Neural crest cell (in vitro differentiated cells): ENCODE measurements around the gene NIN. TPM values are rescaled to one million over a fixed set of nuclear protein-coding genes. Genes with fewer than 3 reads are reported as not detected.
"Not testable (repeated sequence)": the region's sequence is repeated elsewhere in the genome, so short reads cannot be mapped to it uniquely, and the experiment has no call there.

Experiments
- DNase-seq: peaks from one replicate; pipeline ENCODE4 v3.0.0; 2021; ENCODE audit warnings: low read depth, mixed read lengths, low spot score
- H3K27ac Mint-ChIP-seq: one replicate; pipeline ENCODE4 v1.8.0; 2021; ENCODE audit warnings: mild to moderate bottlenecking, mixed read lengths; ENCODE audit not compliant: unreplicated experiment
- H3K27me3 Mint-ChIP-seq: 2 replicates; pipeline ENCODE4 v1.8.0; 2021; ENCODE audit warnings: low read depth, mild to moderate bottlenecking, mixed read lengths
- H3K36me3 Mint-ChIP-seq: 2 replicates; pipeline ENCODE4 v1.8.0; 2021; ENCODE audit warnings: low read depth, mild to moderate bottlenecking, mixed read lengths
- H3K4me1 Mint-ChIP-seq: 2 replicates; pipeline ENCODE4 v1.8.0; 2021; ENCODE audit warnings: mixed read lengths
- H3K4me3 Mint-ChIP-seq: one replicate; pipeline ENCODE4 v1.8.0; 2021; ENCODE audit warnings: mild to moderate bottlenecking, mixed read lengths
- H3K9me3 Mint-ChIP-seq: 2 replicates; pipeline ENCODE4 v1.8.0; 2021; ENCODE audit warnings: mixed read lengths
- total RNA-seq: library from RNA; stranded (reverse); gene quantifications from 2 replicates; pipeline ENCODE4 v1.2.1, GENCODE V29; 2021
- TF ChIP-seq, protein P1 (sequence below): fragments of 200-600 bp; sonication (generic); conservative IDR thresholded peaks from 2 replicates; pipeline ENCODE4 v1.5.0; 2021; ENCODE audit warnings: antibody characterized with exemption, mild to moderate bottlenecking

The NIN gene
- total RNA-seq, 1 donor from 2014 or later: 94.9 TPM

DNA sequence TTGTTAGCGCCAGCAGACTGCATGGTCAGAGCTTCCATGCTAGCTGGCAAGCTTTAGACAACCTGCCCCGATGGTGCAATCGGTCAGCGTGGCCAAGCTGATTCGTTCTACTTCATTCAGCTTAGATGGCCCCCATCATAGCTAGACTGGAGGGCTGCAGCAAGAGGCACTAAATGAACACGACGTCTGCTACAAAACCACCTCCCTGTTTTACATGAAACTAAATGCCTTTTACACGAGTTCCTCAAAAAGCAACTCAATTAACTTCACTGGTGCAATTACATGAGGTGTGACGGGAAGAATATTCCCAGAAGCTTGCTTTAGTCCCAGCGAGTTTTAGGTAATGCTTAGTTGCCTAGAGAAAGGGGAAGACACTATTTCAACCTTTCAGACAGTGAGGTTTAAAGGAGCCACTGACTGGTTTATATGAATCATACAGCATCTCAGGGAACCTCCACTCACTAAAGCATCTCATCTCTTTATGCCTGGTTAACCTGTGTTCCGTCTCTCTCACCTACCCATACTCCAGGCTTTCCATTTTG, 8.4 kb downstream of the NIN start:
- TF ChIP-seq, protein P1, sequence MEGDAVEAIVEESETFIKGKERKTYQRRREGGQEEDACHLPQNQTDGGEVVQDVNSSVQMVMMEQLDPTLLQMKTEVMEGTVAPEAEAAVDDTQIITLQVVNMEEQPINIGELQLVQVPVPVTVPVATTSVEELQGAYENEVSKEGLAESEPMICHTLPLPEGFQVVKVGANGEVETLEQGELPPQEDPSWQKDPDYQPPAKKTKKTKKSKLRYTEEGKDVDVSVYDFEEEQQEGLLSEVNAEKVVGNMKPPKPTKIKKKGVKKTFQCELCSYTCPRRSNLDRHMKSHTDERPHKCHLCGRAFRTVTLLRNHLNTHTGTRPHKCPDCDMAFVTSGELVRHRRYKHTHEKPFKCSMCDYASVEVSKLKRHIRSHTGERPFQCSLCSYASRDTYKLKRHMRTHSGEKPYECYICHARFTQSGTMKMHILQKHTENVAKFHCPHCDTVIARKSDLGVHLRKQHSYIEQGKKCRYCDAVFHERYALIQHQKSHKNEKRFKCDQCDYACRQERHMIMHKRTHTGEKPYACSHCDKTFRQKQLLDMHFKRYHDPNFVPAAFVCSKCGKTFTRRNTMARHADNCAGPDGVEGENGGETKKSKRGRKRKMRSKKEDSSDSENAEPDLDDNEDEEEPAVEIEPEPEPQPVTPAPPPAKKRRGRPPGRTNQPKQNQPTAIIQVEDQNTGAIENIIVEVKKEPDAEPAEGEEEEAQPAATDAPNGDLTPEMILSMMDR: no peak
- H3K27me3 Mint-ChIP-seq: no peaks in the 10 kb centered on the region
- H3K4me1 Mint-ChIP-seq: peaks cover 70% of the 10 kb centered on the region
- H3K36me3 Mint-ChIP-seq: peaks cover 18% of the 10 kb centered on the region
- H3K27ac Mint-ChIP-seq: peak overlapping the region; percentile 87
- DNase-seq: no peak
- H3K9me3 Mint-ChIP-seq: no peaks in the 10 kb centered on the region
- peak overlapping the region; percentile 35 for H3K4me3 Mint-ChIP-seq

DNA sequence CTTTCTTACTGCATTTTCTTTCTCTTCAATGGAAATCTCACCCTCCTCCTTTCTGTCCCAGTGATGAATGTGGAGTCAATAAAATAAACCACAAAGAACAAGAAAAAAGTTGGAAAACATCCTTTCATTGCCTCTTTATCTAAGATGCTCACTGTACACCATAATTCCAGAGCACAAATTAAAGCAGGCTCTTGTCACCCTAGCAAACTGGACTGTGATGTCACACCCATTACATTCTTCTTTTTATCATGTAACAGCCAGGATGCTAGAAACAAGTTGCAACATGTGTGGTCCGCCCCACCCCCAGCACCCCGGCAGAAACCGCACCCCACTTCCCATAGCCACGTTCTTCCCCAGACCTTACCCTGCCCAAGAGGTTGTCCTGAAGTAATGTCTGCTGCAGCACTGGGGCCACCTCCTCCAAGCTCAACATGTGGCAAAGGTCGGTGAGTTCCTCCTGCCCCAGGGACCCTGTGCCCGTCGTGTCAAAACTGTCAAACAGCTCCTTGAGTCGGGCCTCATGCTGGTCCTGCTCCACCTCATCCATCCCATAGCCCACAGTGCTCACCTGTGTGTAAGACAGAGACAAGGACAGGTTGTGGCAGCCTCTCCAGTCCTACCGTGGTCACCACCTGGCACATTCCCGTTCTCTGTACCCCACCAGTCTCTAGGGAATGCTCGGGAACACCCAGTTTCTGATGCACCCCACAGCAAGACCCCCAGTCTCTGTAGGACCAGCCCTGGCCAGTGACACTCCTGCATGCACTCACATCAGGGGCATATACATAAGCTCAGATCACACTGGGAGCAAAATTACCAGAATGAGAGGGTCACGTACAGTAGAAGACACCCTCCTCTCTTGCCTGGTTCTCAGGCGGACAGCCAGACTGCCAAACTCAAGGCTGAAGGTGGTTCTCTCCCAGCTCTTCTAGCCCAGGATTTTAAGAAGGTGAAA, 9.2 kb downstream of the NIN start:
- Mint-ChIP-seq H3K36me3 (peaks cover 18% of the 10 kb centered on the region), H3K27me3 (no peaks in the 10 kb centered on the region), H3K4me3 (no peak overlapping the region), H3K27ac (no peak overlapping the region), H3K4me1 (peaks cover 66% of the 10 kb centered on the region), H3K9me3 (no peaks in the 10 kb centered on the region)
- DNase-seq: no peak
- TF ChIP-seq, protein P1: no peak

DNA sequence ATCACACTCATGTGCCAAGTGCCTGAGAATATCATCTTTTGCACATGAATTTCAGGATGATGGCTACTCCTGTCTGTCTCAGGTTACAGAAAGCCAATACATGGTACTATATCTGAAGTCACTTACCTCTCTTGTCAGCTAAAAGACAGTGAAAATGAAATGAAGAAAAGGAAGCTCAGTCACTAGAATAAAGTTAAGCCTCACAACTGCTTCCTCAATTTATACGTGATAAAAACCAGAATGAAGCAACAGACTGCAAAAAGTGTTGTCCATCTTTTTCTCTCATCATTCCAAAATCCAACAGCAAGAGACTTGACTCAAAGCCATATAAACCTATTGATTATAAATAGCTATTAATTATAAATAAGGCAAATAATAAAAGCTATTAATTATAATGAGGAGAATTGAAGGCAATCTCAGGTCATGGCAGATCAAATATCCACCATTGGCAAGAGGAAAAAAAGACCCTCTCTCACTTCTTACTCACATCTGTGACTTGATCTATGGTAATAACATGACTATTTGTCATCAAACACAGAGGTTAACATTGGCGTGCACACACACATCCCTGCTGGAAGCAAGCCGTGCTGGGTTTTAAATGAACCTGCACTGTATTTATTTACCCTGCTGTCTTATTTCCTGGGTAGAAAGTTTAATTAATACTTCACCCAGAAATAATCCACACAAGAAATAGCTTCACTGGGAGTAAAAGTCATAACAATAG, 10.0 kb downstream of the NIN start:
- no peak for DNase-seq
- Mint-ChIP-seq H3K27ac (no peak overlapping the region), H3K4me1 (peaks cover 63% of the 10 kb centered on the region), H3K27me3 (no peaks in the 10 kb centered on the region), H3K36me3 (peaks cover 25% of the 10 kb centered on the region), H3K4me3 (no peak overlapping the region), H3K9me3 (no peaks in the 10 kb centered on the region)
- TF ChIP-seq, protein P1: no peak

DNA sequence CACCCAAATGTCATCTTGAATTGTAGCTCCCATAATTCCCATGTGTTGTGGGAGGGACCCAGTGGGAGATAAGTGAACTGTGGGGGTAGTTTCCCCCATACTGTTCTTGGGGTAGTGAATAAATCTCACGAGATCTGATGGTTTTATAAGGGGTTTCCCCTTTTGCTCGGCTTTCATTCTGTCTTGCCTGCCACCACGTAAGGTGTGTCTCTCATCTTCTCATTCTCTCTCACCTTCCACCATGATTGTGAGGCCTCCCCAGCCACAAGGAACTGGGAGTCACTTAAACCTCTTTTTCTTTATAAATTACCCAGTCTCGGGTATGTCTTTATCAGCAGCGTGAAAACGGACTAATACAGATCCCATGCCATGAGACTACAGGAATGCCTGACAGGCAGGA, 11.7 kb downstream of the NIN start:
- Mint-ChIP-seq H3K36me3 (peaks cover 39% of the 10 kb centered on the region), H3K4me1 (peaks cover 51% of the 10 kb centered on the region)
- DNase-seq, H3K27ac Mint-ChIP-seq, H3K27me3 Mint-ChIP-seq, H3K4me3 Mint-ChIP-seq, H3K9me3 Mint-ChIP-seq: not testable (repeated sequence)

DNA sequence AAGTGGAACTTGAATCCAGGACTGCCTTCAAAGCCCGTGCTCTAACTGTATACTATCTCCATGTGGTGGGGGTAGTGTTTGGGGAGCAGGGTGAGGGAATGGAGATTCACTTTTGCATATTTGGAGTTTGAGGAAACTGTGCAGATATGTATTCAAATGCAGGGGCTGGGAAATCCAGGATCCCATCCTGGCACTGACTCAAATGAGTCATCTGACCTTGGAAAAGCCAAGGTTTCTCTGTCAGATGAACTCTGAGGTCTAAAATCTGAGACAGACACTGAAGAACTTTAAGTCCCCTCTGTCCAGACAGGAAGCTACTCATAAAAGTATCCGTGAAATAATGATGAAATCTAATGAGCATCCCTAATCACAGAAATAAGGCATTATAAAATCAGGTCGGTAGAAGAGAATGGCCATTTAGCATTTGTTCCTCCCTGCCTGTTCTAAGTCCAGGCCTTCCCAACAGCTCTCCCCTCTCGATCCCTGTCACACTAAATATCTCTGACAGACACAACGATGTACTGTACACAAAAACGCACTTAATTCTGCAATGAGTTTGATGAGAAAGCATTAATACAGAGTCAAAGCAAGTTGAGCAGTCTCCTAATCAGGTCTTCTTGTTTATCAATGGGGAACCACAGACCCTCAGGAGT, 14.4 kb downstream of the NIN start:
- Mint-ChIP-seq H3K27ac (peak overlapping the region; percentile 17), H3K4me3 (no peak overlapping the region), H3K27me3 (no peaks in the 10 kb centered on the region), H3K9me3 (peaks cover 14% of the 10 kb centered on the region), H3K36me3 (peaks cover 39% of the 10 kb centered on the region), H3K4me1 (peaks cover 40% of the 10 kb centered on the region)
- TF ChIP-seq, protein P1: no peak
- DNase-seq: no peak

DNA sequence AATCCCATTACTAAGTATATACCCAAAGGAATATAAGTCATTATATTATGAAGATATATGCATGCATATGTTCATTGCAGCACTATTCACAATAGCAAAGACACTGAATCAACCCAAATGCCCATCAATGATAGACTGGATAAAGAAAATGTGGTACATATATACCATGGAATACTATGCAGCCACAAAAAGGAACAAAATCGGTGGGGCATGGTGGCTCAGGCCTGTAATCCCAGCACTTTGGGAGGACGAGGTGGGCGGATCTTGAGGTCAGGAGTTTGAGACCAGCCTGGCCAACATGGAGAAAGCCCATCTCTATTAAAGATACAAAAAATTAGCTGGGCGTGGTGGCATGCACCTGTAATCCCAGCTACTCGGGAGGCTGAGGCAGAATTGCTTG, 15.4 kb downstream of the NIN start:
- not testable (repeated sequence) for DNase-seq, H3K4me3 Mint-ChIP-seq, H3K27me3 Mint-ChIP-seq, H3K27ac Mint-ChIP-seq
- H3K4me1 Mint-ChIP-seq: peaks cover 34% of the 10 kb centered on the region
- H3K36me3 Mint-ChIP-seq: peaks cover 38% of the 10 kb centered on the region
- H3K9me3 Mint-ChIP-seq: peaks cover 14% of the 10 kb centered on the region

DNA sequence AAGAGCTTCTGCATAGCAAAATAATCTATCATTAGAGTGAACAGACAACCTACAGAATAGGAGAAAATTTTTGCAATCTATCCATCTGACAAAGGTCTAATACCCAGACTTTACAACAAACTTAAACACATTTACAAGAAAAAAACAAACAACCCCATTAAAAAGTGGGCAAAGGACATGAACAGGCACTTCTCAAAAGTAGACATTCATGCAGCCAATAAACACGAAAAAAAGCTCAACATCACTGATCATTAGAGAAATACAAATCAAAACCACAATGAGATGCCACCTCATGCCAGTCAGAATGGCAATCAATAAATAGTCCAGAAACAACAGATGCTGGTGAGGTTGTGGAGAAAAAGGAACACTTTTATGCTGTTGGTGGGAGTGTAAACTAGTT, 15.9 kb downstream of the NIN start:
- H3K27me3 Mint-ChIP-seq: not testable (repeated sequence)

More for the DNA sequence above, 15.9 kb downstream of the NIN start:
- not testable (repeated sequence) for DNase-seq, H3K27ac Mint-ChIP-seq, H3K4me3 Mint-ChIP-seq
- Mint-ChIP-seq H3K4me1 (peaks cover 29% of the 10 kb centered on the region), H3K36me3 (peaks cover 36% of the 10 kb centered on the region), H3K9me3 (peaks cover 14% of the 10 kb centered on the region)
